Dedifferentiated amniotic fluid mesenchymal stem cell (primary cell): ENCODE results near the gene MCF2L2.
"Not testable (repeated sequence)": the region's sequence is repeated elsewhere in the genome, so short reads cannot be mapped to it uniquely, and the experiment has no call there.

Experiments
- DNase-seq: peaks from one replicate; pipeline ENCODE4 v3.0.0-alpha.2; 2016; ENCODE audit errors: extremely low spot score

The MCF2L2 gene

GRCh38 chr3:183428447-183429211, at the start of gene MCF2L2:
Gene MCF2L2, minus strand, starts transcription at chr3:183428619. Its CDS starts 642 bp downstream, at chr3:183427977.
- no peak for DNase-seq

- no peak for DNase-seq
Measured at GRCh38 chr3:183477801-183478456, 49.5 kb upstream of the MCF2L2 start.

- DNase-seq: not testable (repeated sequence)
Measured at GRCh38 chr3:183475764-183476162, 47.3 kb upstream of the MCF2L2 start.

- DNase-seq: no peak
Measured at GRCh38 chr3:183475016-183475763, 46.8 kb upstream of the MCF2L2 start.

GRCh38 chr3:183473969-183474368, 45.5 kb upstream of the MCF2L2 start:
- no peak for DNase-seq

- DNase-seq: no peak
Measured at GRCh38 chr3:183472155-183472554, 43.7 kb upstream of the MCF2L2 start.

- DNase-seq: no peak
Measured at GRCh38 chr3:183468424-183468823, 40.0 kb upstream of the MCF2L2 start.

GRCh38 chr3:183466575-183466974, 38.2 kb upstream of the MCF2L2 start:
- DNase-seq: no peak

GRCh38 chr3:183465710-183466109, 37.3 kb upstream of the MCF2L2 start:
- DNase-seq: not testable (repeated sequence)

- peak; percentile 4 for DNase-seq
Measured at GRCh38 chr3:183464480-183464879, 36.1 kb upstream of the MCF2L2 start.

GRCh38 chr3:183460081-183461055, 31.9 kb upstream of the MCF2L2 start:
- peak; percentile 10 for DNase-seq

GRCh38 chr3:183455089-183455488, 26.7 kb upstream of the MCF2L2 start:
- no peak for DNase-seq

- no peak for DNase-seq
Measured at GRCh38 chr3:183454064-183454463, 25.6 kb upstream of the MCF2L2 start.

- DNase-seq: peak; percentile 12
Measured at GRCh38 chr3:183449791-183450190, 21.4 kb upstream of the MCF2L2 start.

GRCh38 chr3:183449391-183449790, 21.0 kb upstream of the MCF2L2 start:
- peak; percentile 15 for DNase-seq

GRCh38 chr3:183448369-183449128, 20.1 kb upstream of the MCF2L2 start:
- peak; percentile 13 for DNase-seq

- DNase-seq: peak; percentile 47
Measured at GRCh38 chr3:183447206-183448001, 19.0 kb upstream of the MCF2L2 start.

GRCh38 chr3:183446838-183447205, 18.4 kb upstream of the MCF2L2 start:
- no peak for DNase-seq

GRCh38 chr3:183444748-183445147, 16.3 kb upstream of the MCF2L2 start:
- DNase-seq: no peak
